ENCODE measurements around the gene SH2D4B.

The SH2D4B gene

DNA sequence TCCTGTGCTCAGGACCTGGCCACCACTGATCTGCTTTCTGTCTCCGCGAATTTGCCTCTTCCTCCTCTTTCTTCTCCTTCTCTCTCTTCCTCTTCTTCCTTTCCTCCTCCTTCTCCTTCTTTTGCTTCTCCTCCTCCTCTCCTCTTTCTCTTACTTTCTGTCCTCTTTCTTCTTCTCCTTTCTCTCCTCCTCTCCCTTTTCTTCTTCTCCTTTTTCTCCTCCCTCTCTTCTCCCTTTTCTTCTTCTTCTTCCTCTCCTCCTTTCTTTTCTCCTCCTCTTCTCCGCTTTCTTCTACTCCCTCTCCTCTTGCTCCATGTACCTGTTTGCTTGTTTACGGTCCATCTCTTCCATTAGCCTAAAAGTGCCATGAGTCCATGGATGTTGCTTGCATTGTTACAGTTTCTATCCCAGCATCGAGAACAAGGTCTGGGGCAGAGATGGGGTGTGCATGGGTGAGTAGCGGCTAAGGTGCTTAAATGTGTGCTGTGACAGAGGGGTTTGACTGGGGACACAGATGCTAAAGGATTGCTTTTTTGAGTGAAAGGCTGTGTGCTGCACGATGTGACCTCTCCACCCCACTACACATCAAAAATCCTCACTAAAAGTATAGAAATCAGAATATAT lies 7.7 kb downstream of the SH2D4B start:
- no peak for DNase-seq

GRCh38 chr10:80552151-80552646 lies 14.5 kb downstream of the SH2D4B start:
- DNase-seq, result no peak

DNA sequence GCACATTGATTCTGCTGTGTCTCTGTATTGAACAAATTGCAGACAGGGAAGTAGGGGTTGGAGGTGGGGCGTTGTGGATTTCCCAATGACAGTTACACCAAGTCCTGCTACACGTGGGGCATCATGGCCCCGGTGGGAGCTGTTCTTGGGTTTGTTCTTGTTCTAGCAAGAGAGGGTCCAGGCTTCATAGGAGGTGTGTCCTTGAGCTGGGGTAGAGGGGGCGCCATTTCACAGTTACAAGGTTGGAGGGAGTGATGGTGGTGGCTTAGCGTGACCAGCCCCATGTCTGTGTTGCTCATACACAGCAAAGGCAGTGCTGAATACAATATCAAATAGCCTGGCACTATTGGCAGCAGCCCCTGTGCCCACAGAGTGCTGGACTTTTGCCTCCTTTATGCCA lies 15.7 kb downstream of the SH2D4B start:
- DNase-seq, result no peak

- no peak for DNase-seq
Observed at GRCh38 chr10:80554050-80554449, 16.3 kb downstream of the SH2D4B start.

GRCh38 chr10:80555415-80555814 lies 17.7 kb downstream of the SH2D4B start:
- no peak for DNase-seq

- no peak for DNase-seq
Observed at GRCh38 chr10:80561950-80562349, 24.2 kb downstream of the SH2D4B start.

- DNase-seq, result no peak
Observed at GRCh38 chr10:80567292-80567691, 29.6 kb downstream of the SH2D4B start.

- DNase-seq, result no peak
Observed at GRCh38 chr10:80569131-80569895, 31.6 kb downstream of the SH2D4B start.

DNA sequence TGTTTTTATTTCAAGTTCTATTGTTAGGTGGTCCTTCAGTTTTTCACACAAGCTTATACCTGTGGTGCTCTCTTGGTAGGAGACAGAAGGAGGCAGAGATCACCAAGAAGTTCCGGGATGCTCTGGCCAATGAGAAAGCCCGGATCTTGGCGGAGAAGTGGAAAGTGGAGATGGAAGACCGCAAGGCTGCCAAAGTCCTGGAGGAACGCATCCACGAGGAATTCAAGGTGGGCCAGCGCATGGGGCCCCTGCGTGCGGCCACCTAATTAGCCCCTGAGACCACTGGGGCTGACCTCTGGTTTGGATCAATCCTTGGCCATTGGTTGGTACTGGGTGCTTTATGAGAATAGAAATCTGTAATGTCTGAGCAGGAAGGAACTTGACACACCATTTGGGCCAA lies 33.6 kb downstream of the SH2D4B start:
- no peak for DNase-seq

DNA sequence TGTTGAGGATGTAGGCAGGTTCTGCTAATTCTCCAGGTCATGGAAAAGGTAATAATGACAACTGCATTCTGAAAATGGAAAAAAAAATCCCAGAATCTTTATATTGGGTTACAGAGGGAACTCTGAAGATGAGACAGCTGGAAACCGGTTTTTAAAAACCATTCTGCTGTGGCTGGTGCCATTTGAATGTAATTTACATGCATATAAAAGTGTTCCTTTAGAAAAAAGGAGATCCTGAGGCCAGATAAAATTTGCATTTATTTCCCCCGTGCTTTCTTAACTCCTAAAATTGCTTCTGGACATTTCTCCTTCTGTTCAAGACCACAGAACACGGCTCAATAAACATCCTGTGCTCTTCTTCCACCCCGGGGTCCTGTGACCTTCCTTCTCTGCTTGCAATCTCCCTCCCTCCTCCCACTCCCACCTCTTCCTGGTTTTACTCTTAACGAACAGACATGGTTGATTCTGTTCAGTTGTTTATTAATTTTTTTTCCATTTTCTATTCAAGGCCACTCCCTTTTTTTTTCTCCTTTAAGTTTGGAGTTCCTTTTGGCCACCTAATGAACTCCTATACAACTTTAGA lies 41.6 kb downstream of the SH2D4B start:
- DNase-seq, result no peak

GRCh38 chr10:80579849-80580637 lies 42.3 kb downstream of the SH2D4B start:
- no peak for DNase-seq

- DNase-seq, result no peak
Observed at GRCh38 chr10:80580638-80581468, 43.2 kb downstream of the SH2D4B start.

DNA sequence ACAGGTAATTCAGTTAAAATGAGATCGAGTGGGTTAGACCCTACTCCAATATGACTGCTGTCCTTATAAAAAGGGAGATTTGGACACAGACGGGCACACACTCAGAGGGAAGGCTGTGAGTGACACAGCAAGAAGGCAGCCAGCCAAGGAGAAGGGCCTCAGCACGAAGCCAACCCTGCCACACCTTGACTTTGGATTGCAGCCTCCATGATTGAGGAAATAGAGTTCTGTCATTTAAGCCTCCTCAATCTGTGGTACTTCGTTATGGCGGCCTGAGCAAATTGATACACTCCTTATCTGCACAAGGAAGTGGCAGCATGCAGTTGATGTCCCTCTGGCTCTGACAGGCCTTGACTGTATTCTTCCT lies 43.8 kb downstream of the SH2D4B start:
- DNase-seq, result no peak

- DNase-seq, result no peak
Observed at GRCh38 chr10:80582286-80582960, 44.7 kb downstream of the SH2D4B start.

- DNase-seq, result no peak
Observed at GRCh38 chr10:80583685-80584084, 46.0 kb downstream of the SH2D4B start.

DNA sequence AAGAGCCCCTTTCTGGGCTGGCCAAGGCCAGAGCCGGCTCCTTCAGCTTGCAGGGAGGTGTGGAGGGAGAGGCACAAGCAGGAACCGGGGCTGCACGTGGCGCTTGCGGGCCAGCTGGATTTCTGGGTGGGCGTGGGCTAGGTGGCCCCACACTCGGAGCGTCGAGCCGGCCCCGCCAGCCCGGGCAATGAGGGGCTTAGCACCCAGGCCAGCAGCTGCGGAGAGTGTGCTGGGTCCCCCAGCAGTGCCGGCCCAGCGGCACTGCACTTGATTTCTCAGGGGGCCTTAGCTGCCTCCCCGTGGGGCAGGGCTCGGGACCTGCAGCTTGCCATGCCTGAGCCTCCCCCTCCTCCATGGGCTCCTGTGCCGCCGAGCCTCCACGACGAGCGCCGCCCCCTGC lies 48.1 kb downstream of the SH2D4B start:
- DNase-seq, result no peak

DNA sequence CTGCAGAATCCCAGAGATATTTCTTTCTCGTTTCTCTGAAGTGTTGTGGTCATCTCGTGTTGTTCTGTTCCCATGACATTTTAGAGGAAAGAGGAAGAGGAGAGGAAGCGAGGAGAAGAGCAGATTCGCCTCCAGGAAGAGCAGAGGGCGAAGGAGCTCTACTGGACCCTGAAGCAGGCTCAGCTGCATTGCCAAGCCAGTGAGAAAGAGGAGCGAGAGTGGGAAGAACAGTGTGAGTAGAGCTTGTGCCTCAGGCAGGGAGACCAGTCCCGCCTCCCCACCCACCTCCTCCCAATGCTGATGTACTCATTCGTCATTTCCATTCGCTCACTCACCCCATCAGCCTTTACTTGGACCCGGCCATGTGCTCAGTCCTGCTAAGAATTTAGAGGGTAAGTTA lies 50.8 kb downstream of the SH2D4B start:
- DNase-seq, result no peak

DNA sequence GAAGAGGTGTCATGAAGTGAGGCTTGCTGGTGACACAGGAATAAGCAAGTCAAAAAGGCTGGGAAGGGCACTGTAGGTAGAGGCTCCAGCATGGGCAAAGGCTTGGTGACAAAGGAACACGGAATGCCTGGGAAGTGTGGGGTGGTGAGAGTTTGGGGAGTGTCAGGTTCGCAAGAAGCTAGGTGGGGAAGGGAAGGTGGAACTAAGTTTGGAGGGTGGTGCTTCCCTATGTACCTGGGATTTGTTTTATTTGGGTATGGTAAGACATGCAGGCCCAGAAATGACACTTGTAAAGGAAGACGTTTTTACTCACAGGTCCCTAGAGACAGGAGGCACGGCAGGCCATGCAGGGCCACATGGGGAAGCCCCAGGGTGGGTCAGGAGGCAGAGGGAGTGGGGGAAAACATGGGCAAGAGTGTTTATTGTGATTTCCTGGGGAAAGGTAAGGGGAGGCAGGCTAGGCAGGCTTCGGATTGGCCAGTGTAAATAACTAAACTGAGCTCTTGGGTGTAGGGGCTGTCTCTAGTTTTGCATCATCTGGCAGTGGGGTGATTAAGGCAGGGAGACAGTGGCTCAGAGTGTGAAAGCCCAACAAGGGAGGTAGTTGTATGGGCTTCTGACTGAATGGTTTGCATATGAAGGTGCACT lies 52.1 kb downstream of the SH2D4B start:
- no peak for DNase-seq

DNA sequence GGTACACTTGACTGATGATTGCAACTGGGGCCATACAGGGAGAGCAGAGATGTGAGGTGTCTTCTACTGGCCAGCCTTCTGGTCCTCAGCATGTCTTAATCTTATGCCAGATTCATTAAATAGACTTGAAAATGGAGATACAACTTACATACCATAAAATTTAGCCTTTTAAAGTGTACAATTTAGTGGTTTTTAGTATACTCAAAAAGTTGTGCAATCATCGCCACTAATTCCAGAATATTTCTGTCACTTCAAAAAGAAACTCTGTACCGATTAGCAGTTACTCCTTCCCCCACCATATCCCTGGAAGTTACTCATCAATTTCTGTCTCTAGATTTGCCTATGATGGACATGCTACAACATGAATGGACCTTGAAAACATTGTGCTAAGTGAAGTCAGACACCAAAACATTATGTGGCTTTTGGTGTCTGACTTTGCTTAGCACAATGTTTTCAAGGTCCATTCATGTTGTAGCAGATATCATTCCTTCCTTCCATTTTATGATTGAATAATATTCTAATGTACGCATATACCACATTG lies 53.0 kb downstream of the SH2D4B start:
- DNase-seq, result no peak

GRCh38 chr10:80596391-80597257 lies 58.9 kb downstream of the SH2D4B start:
- no peak for DNase-seq
